CD4-positive, alpha-beta T cell treated with Interleukin-6 at 100 ng/mL for 8 hours (primary cell): ENCODE data around the gene WNT11.
"Not testable (repeated sequence)": the region's sequence is repeated elsewhere in the genome, so short reads cannot be mapped to it uniquely, and the experiment has no call there.

ENCODE experiments used
- DNase-seq: peaks from one replicate; pipeline ENCODE4 v3.0.0-alpha.2; 2020; ENCODE audit warnings: mixed read lengths, low spot score

WNT11 gene

DNA sequence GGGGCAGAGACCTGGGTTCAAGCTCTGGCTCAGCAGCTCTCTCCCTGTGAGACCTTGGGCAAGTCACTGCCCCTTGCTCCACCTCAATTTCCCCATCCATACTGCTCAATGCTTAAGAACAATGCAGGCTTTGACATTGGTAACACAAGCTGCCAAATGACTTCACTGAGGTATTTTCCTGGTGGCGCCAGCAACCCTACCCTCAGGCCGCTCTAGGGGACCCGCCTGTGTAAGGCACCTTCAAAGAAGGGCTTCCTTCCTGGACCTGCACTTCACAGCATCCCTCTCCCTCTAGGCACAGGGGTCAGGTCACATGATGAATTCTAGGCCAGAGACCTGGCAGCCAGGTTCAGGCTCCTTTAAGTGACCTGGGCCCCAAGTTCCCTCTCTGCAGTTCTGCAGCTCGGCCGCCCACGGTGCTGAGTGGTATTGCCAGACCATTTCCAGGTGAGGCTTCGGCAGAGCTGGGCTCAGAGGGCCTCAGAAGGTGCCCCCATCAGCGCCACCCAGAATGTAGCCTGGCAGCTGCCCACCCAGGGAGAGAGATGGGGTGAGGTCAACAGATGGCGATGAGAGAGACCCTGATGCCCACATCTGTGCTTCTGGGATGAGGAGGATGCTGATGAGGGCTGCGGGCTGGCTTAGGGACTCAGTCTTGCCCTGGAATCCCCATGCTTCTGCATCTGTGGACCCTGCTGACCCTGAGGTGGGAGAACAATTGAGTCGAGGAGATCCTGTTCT is 4.5 kb downstream of the WNT11 start:
- DNase-seq = no peak

GRCh38 chr11:76201056-76201455 is 5.2 kb downstream of the WNT11 start:
- no peak for DNase-seq

GRCh38 chr11:76200006-76200940 is 6.0 kb downstream of the WNT11 start:
- DNase-seq = no peak

DNA sequence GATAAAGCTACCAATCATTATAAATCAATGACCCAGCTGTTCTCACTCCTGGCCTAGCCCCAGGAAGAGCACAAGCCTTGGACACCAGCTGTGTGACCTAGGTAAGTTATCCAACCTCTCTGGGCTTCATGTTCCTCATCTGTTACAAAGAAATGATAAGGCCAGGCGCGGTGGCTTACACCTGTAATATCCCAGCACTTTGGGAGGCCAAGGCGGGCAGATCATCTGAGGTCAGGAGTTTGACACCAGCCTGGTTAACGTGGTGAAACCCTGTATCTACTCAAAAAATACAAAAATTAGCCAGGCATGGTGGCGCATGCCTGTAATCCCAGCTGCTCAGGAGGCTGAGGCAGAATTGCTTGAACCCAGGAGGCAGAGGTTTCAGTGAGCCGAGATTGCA is 7.6 kb downstream of the WNT11 start:
- not testable (repeated sequence) for DNase-seq

DNA sequence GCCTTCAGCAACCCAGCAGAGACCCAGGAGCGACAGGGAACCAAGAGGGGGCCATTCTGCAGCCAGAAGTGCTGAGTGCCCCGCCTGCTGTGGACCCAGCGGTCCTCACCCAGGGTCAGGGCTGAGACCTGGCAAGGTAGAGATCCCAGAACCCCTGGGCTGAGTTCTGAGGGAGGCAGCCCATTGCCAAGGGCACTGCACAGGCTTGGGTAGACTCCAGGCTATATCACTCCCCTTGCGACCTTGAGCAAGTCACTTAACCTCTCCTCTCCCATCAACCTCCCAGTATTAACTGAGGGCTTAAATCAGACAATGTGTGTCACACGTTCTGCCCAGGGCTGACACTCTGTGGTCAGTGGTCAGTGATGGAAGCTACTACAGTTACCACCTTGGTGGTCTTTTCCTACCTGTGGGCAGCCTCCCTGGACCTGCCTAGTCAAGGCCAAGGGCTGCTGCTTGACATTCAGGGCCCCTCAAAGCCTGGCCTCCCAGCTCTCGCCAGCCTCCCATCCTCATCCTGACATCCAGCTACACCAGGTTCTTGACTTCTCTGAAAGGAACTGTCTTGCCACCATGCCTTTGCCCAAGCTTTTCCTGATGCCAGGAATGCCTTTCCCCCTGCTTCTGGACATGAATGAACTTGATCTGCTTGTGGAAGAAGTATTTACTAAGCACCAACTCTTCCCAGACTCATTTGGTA is 8.2 kb downstream of the WNT11 start:
- DNase-seq = no peak

DNA sequence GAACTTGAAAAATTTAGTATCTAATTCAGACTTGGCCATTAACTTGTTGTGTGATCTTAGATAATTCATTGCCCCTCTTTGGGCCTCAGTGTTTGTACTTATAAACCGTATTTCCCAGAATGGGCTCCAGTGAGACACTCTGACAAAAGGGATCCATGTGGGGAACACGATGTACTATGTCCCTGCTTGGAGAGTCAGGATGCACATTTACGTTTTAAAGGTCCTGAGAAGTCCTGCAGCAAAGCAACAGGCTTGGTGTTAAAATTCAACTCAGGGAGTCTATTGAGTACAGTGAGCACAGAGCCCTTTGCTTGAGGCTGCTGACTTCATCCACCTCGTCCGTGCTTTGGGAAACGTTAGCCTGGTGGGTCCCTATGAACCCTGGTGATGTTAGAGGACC is 9.0 kb downstream of the WNT11 start:
- DNase-seq = no peak

DNA sequence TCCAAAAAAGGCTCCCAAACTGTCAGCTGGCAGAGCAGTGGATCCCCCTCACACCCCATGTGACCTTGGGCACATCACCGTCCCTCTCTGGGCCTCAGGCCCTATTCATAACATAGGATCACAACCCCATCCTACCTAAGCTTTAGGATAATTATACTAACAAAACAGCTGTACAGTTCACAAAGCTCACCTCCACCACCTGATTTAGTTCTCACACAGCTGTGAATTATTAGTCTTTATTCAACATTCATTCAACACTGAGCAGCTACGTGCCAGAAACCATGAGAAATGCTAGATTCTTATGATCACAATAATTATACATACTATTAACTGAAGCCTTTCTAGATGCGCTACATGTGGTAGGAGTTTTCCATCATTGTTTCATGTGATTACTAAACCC is 9.5 kb downstream of the WNT11 start:
- no peak for DNase-seq

DNA sequence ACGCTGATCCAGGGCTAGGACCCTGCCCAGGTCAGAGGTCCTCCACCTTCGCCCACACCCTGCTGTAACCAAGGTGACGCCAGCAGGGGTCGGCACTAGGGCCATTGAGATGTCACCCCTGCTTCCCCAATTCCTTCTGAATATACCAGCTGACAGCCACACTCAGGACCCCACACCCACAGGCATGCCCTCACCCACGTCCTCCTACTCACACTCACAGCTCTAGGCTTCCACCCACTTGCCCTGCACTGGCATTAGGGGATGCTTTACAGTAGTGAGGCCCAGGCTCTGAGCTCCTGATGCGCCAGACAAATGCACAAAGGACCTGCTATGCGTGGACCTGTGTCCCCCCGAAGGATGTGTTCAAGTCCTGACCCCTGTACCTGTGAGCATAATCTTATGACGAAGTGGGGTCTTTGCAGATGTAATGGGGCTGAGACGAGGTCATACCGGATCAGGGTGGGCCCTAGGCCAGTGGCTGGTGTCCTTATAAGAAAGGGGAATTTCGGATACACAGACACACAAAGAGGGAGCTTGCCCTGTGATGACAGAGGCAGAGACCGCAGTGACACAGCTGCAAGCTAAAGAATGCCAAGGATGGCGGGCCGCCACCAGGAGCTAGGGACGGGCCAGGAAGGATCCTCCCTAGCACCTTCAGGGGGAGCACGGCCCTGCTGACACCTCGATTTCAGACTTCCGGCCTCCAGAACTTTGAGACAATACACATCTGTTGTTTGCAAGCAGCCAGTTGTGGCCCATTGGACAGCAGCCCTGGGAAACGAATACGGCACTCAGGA is 11.2 kb downstream of the WNT11 start:
- no peak for DNase-seq

GRCh38 chr11:76193219-76193618 is 13.1 kb downstream of the WNT11 start:
- DNase-seq = no peak

DNA sequence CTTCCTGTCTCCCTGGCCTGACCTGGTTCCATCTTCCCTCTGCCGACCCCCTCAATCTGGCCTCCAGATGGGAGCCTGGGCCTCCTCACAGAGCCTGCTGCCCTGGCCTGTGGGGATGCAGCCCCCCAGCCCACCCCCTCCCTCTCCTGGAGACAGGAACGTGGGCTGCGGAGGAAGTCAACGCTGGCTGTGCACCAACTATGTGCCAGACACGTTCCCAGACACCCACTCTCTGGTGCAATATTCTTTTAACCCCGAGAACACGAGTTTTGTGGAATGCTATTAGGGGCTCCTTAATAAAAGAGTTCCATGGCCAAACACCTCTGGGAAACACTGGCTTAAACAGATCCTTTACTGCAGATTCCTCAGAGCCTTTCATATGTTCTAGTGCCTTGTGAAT is 15.9 kb downstream of the WNT11 start:
- DNase-seq = no peak

DNA sequence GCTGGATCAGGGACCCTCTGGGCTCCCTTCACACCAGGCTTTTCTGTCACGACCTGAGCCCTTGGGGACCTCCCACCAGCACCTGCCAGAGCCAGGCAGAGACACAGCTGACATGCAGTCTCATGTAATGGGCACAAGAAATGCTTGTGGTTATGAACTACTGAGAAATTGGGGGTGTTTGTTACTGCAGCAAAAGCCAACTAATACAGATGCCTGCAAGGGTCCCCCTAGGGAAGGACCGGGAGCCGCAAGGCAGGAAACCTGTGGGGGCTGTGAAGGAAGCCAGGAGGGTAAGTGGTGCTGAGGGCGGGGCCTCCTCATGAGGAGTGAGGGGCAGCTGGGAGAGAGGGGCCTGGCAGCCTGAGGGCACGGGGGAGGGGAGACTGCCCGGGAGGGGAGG is 16.6 kb downstream of the WNT11 start:
- no peak for DNase-seq

GRCh38 chr11:76188873-76189272 is 17.4 kb downstream of the WNT11 start:
- DNase-seq = no peak

GRCh38 chr11:76186776-76187279 is 19.5 kb downstream of the WNT11 start:
- DNase-seq = no peak

DNA sequence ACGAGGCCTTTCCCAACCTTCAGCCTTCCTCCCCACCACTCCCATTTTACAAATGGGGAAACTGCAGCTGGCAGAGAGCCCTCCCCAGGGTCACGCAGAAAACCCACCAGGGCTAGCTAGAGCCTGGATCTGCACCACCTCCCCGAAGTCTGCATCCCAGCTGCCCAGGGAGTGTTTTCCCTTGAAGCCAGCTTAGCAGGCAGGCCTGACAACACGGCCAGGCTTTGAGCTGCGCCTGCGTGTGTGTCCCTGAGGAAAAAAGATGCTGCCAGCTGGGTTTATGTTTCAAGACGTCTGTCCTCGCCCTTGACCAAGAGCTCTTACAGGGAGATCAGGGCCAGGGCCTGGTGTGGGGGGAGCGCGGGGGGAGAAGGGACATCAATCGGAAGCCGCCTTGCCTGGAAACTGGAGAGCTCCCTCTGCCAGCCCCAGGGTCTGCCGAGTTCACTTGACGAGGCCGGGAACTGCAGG is 20.3 kb downstream of the WNT11 start:
- DNase-seq = no peak

GRCh38 chr11:76185511-76185910 is 20.8 kb downstream of the WNT11 start:
- DNase-seq = no peak

GRCh38 chr11:76184551-76184993 is 21.7 kb downstream of the WNT11 start:
- DNase-seq = no peak

GRCh38 chr11:76181371-76181770 is 24.9 kb downstream of the WNT11 start:
- no peak for DNase-seq

- DNase-seq = no peak
Measured at GRCh38 chr11:76179147-76179546, 27.2 kb downstream of the WNT11 start.

DNA sequence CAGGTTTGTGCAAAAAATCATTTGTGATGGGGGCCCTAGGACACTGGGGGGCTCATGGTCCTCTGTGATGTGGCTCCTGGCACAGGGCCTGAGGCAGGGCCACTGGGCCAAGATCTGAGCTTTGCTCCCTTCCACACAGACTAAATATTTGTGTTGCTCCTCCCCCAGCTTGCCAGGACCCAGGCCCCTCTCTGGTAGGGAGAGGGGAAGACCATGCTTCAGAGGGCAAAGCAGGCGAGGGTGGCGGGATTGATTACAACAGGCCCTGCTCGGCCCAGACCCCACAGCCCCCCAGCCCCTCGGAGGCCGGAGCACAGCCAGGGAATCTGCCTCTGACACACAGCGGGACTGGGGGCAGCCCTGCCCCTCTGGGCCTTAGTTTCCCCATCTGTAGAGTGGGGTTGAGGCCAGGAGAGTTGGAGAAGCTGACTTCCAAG is 29.0 kb downstream of the WNT11 start:
- no peak for DNase-seq

GRCh38 chr11:76176463-76176862 is 29.8 kb downstream of the WNT11 start:
- DNase-seq = no peak

GRCh38 chr11:76175783-76176182 is 30.5 kb downstream of the WNT11 start:
- no peak for DNase-seq
